Endothelial cell (in vitro differentiated cells): ENCODE results near the gene DNAJC15. TPM values are rescaled to one million over a fixed set of nuclear protein-coding genes. Genes with fewer than 3 reads are reported as not detected.

Experiments
- DNase-seq: peaks from one replicate; pipeline ENCODE4 v3.0.0; 2021; ENCODE audit warnings: low spot score
- H3K27ac Mint-ChIP-seq: one replicate; pipeline ENCODE4 v1.8.0; 2021; ENCODE audit warnings: mixed read lengths, inconsistent platforms; ENCODE audit not compliant: unreplicated experiment
- H3K27me3 Mint-ChIP-seq: one replicate; pipeline ENCODE4 v1.8.0; 2021; ENCODE audit warnings: mild to moderate bottlenecking, moderate library complexity, mixed read lengths, inconsistent platforms; ENCODE audit not compliant: unreplicated experiment
- H3K36me3 Mint-ChIP-seq: one replicate; pipeline ENCODE4 v1.8.0; 2021; ENCODE audit warnings: mild to moderate bottlenecking, low read depth, mixed read lengths, inconsistent platforms; ENCODE audit not compliant: unreplicated experiment
- H3K4me1 Mint-ChIP-seq: one replicate; pipeline ENCODE4 v1.8.0; 2021; ENCODE audit warnings: mild to moderate bottlenecking, mixed read lengths, inconsistent platforms; ENCODE audit not compliant: unreplicated experiment
- H3K4me3 Mint-ChIP-seq: one replicate; pipeline ENCODE4 v1.8.0; 2021; ENCODE audit warnings: mild to moderate bottlenecking, mixed read lengths, inconsistent platforms; ENCODE audit not compliant: unreplicated experiment
- H3K9me3 Mint-ChIP-seq: one replicate; pipeline ENCODE4 v1.8.0; 2021; ENCODE audit warnings: mixed read lengths, inconsistent platforms; ENCODE audit not compliant: unreplicated experiment
- total RNA-seq: library from RNA; stranded (reverse); fragmentation: NEBNext Ultra II Directional; extraction: Animal tissue kit (Norgen Biotek cat#: 25700); gene quantifications from one replicate; pipeline ENCODE4 v1.2.1, GENCODE V29; 2021; ENCODE audit not compliant: unreplicated experiment
- TF ChIP-seq, protein P1 (sequence below): fragments of 200-600 bp; sonication (generic); IDR thresholded peaks from one replicate; pipeline ENCODE4 v1.5.0; 2021; ENCODE audit warnings: antibody characterized with exemption; ENCODE audit not compliant: unreplicated experiment

Gene DNAJC15
- total RNA-seq, 1 donor from 2014 or later, result 13.9 TPM

DNA sequence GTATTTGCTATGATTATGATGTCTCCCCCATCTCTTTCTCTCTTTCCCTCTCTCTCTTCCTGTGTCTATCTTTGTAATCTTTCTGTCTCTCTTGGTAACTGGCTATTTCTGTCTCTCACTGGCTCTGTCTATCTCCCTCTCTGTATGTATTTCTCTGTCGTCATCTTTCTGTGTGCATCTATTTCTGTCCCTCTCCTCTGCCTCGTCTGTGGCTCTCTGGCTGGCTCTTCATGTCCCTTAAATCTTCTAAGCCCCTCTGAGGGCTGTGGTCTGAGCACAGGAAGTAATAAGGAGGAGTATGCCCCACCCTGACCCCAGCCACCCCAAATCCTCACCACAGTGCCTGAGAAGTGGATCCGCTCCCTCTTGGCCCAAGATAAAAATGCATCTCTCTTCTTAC is 104.4 kb downstream of the DNAJC15 start:
- peaks cover 5% of the 10 kb centered on the region for H3K27me3 Mint-ChIP-seq
- H3K4me3 Mint-ChIP-seq, result no peak overlapping the region
- no peak for DNase-seq
- no peak overlapping the region for H3K27ac Mint-ChIP-seq
- H3K9me3 Mint-ChIP-seq, result no peaks in the 10 kb centered on the region
- TF ChIP-seq, protein P1, sequence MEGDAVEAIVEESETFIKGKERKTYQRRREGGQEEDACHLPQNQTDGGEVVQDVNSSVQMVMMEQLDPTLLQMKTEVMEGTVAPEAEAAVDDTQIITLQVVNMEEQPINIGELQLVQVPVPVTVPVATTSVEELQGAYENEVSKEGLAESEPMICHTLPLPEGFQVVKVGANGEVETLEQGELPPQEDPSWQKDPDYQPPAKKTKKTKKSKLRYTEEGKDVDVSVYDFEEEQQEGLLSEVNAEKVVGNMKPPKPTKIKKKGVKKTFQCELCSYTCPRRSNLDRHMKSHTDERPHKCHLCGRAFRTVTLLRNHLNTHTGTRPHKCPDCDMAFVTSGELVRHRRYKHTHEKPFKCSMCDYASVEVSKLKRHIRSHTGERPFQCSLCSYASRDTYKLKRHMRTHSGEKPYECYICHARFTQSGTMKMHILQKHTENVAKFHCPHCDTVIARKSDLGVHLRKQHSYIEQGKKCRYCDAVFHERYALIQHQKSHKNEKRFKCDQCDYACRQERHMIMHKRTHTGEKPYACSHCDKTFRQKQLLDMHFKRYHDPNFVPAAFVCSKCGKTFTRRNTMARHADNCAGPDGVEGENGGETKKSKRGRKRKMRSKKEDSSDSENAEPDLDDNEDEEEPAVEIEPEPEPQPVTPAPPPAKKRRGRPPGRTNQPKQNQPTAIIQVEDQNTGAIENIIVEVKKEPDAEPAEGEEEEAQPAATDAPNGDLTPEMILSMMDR, result no peak
- H3K4me1 Mint-ChIP-seq, result peaks cover 23% of the 10 kb centered on the region
- H3K36me3 Mint-ChIP-seq, result no peaks in the 10 kb centered on the region

DNA sequence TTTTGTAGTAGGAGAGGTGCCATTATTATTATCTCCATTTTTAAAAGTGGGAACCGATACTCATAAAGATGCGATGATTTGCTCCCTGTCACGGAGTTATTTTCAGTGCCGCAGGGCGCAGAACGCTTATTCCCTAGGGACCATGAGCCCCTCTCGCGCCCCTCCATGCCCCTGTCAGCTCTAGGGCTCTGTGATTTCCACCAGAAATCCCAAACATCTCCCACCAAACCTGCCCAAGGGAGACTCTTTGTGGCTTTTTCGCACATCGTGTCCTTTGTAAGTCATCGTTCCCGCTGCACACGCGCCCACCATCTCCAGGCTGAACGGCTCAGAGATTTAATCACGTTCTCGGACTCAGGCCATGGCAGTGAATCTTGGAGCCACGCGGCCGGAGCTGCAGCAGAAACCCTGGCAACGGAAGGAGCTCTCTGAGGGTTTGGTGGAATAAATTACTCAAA is 105.1 kb downstream of the DNAJC15 start:
- DNase-seq, result no peak
- Mint-ChIP-seq H3K4me1 (peaks cover 20% of the 10 kb centered on the region), H3K9me3 (no peaks in the 10 kb centered on the region), H3K4me3 (no peak overlapping the region), H3K27me3 (peaks cover 3% of the 10 kb centered on the region), H3K27ac (no peak overlapping the region), H3K36me3 (no peaks in the 10 kb centered on the region)
- TF ChIP-seq, protein P1, result no peak

DNA sequence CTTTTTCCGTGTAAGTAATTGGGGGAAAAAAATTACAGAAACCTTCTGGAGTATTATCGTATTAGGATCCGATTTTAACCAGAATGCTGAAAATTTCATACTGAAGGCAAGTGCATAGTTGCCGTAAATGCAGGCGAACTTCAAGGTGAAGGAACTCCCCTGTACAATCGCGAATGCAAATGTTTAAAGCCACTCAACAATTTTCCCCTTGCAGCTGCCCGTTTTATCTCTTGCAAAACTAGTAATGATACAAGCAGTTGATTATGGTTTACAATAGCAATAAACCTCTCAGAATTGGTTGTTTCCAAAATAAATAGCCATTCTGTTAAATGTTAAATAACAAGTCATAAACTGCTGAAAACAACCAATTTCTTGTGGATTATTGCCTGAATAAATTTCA is 105.7 kb downstream of the DNAJC15 start:
- Mint-ChIP-seq H3K27ac (no peak overlapping the region), H3K36me3 (no peaks in the 10 kb centered on the region), H3K9me3 (no peaks in the 10 kb centered on the region), H3K4me3 (no peak overlapping the region), H3K4me1 (peaks cover 17% of the 10 kb centered on the region), H3K27me3 (peaks cover 3% of the 10 kb centered on the region)
- TF ChIP-seq, protein P1, result no peak
- no peak for DNase-seq

DNA sequence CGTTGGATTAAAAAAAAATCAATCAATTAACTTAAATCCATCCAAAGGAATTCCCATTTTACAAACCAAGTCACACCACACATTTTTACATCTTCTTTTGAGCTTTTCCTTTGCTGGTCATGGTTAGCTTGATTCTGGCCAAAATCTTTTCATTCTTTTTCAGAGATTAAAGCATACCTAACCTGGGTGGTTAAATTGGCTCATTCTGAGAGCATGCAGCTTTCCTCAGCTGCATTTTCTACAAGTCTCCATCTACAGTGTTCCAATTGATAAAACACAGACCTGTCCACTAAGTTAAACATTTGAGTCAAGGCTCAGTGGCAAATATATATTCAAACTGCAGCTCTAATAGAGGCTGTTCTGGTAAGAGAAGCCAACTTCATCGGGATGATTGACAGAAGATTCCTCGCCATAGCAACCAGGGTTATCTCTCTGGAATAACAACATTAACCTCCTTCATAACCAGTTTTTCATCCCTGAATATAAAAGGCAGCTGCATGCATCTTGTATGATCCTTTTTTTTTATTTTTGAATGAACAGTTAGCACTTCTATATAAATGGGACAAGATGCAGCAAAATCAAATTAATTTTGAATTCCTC is 106.2 kb downstream of the DNAJC15 start:
- no peak overlapping the region for H3K4me3 Mint-ChIP-seq

DNA sequence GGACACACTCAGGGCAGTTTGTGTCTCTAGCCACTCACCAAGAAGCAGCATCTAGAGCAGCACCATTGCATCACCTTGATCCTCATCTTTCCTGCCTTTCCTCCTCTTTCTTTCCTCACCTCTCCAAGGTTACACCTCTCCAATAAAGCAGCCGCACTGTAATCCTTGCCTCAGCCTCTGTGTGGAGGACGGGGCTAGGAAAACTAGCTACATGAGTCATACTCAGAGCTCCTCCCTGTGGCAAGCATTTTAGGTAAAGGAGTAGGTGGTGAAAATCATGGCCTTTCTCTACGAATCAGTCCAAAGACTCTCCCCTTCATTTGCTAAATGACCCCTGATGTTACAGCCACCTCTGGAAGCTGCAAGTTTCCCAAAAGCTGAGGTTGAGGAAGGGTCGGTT is 108.9 kb downstream of the DNAJC15 start:
- no peak overlapping the region for H3K4me3 Mint-ChIP-seq
- no peak overlapping the region for H3K27ac Mint-ChIP-seq
- peak; percentile 23 for DNase-seq
- TF ChIP-seq, protein P1, result no peak
- no peaks in the 10 kb centered on the region for H3K36me3 Mint-ChIP-seq
- peaks cover 3% of the 10 kb centered on the region for H3K27me3 Mint-ChIP-seq
- peaks cover 11% of the 10 kb centered on the region for H3K4me1 Mint-ChIP-seq
- no peaks in the 10 kb centered on the region for H3K9me3 Mint-ChIP-seq

More for the DNA sequence above, 106.2 kb downstream of the DNAJC15 start:
- H3K27ac Mint-ChIP-seq, result no peak overlapping the region
- H3K36me3 Mint-ChIP-seq, result no peaks in the 10 kb centered on the region
- no peaks in the 10 kb centered on the region for H3K9me3 Mint-ChIP-seq
- TF ChIP-seq, protein P1, result no peak
- peaks cover 14% of the 10 kb centered on the region for H3K4me1 Mint-ChIP-seq
- H3K27me3 Mint-ChIP-seq, result peaks cover 3% of the 10 kb centered on the region
- no peak for DNase-seq
